Mesenchymal stem cell (in vitro differentiated cells and primary cell): ENCODE data around the gene PTPRH.

ENCODE experiments used
- DNase-seq: peaks from one replicate; pipeline ENCODE4 v3.0.0-alpha.2; 2013
- H2AFZ ChIP-seq: one replicate; pipeline ENCODE4 v1.6.1; 2013; ENCODE audit warnings: low read depth, mild to moderate bottlenecking, control low read depth, inconsistent platforms, low read length, moderate library complexity
- H2AK5ac ChIP-seq: 2 replicates; pipeline ENCODE4 v1.6.1; 2013; ENCODE audit warnings: low read length, moderate library complexity, mild to moderate bottlenecking, inconsistent platforms; ENCODE audit not compliant: severe bottlenecking
- H2BK120ac ChIP-seq: one replicate; pipeline ENCODE4 v1.6.1; 2013; ENCODE audit warnings: low read depth, mild to moderate bottlenecking, inconsistent platforms, low read length, moderate library complexity
- H2BK12ac ChIP-seq, 2 experiments: one replicate each; pipeline ENCODE4 v1.6.1; 2013; ENCODE audit warnings: inconsistent platforms in 2 of 2, low read length in 2 of 2, mild to moderate bottlenecking in 2 of 2, moderate library complexity in 2 of 2, control low read depth in 1 of 2
- H2BK15ac ChIP-seq: one replicate; pipeline ENCODE4 v1.6.1; 2013; ENCODE audit warnings: mild to moderate bottlenecking, low read depth, inconsistent platforms; ENCODE audit not compliant: poor library complexity, severe bottlenecking
- H2BK5ac ChIP-seq: 2 replicates; pipeline ENCODE4 v1.6.1; 2013; ENCODE audit warnings: low read depth, mild to moderate bottlenecking, low read length, control low read depth, inconsistent platforms; ENCODE audit not compliant: poor library complexity, severe bottlenecking
- H3K14ac ChIP-seq, 2 experiments: one replicate each; pipeline ENCODE4 v1.6.1; 2013; ENCODE audit warnings: inconsistent platforms in 2 of 2, low read length in 2 of 2, control low read depth in 1 of 2, mild to moderate bottlenecking in 1 of 2, moderate library complexity in 1 of 2
- H3K18ac ChIP-seq, 2 experiments: one replicate each; pipeline ENCODE4 v1.6.1; 2013; ENCODE audit warnings: inconsistent platforms in 2 of 2, low read length in 2 of 2, control low read depth in 1 of 2, low read depth in 1 of 2, mild to moderate bottlenecking in 1 of 2
- H3K23ac ChIP-seq, 2 experiments: one replicate each; pipeline ENCODE4 v1.6.1; 2013; ENCODE audit warnings: inconsistent platforms in 2 of 2, low read length in 2 of 2, mild to moderate bottlenecking in 2 of 2, moderate library complexity in 2 of 2, control low read depth in 1 of 2
- H3K27ac ChIP-seq: 2 replicates; pipeline ENCODE4 v1.5.1; 2013; ENCODE audit warnings: mild to moderate bottlenecking, moderate library complexity, low read length, control low read depth, inconsistent platforms; ENCODE audit not compliant: poor library complexity, severe bottlenecking
- H3K27me3 ChIP-seq, 2 experiments: 2 replicates each; pipeline versions ENCODE4 v1.6.1 to v1.7.0; 2013; ENCODE audit warnings: low read length in 2 of 2, mild to moderate bottlenecking in 2 of 2, moderate library complexity in 2 of 2, control low read depth in 1 of 2, inconsistent platforms in 1 of 2; ENCODE audit not compliant: control insufficient read depth in 1 of 2, insufficient read depth in 1 of 2
- H3K36me3 ChIP-seq, 2 experiments: 2 replicates each; pipeline versions ENCODE4 v1.6.1 to v1.7.0; 2013; ENCODE audit warnings: low read length in 2 of 2, control low read depth in 1 of 2, inconsistent platforms in 1 of 2, low read depth in 1 of 2, mild to moderate bottlenecking in 1 of 2; ENCODE audit not compliant: insufficient read depth in 2 of 2, control insufficient read depth in 1 of 2
- H3K4ac ChIP-seq, 2 experiments: one replicate each; pipeline ENCODE4 v1.6.1; 2013; ENCODE audit warnings: inconsistent platforms in 2 of 2, low read length in 2 of 2, mild to moderate bottlenecking in 2 of 2, moderate library complexity in 2 of 2, control low read depth in 1 of 2, low read depth in 1 of 2
- H3K4me1 ChIP-seq: 2 replicates; pipeline ENCODE4 v1.6.1; 2013; ENCODE audit warnings: low read depth, low read length, control low read depth; ENCODE audit not compliant: control insufficient read depth, insufficient read depth
- H3K4me2 ChIP-seq: 2 replicates; pipeline ENCODE4 v1.6.1; 2013; ENCODE audit warnings: low read length, mild to moderate bottlenecking, inconsistent platforms; ENCODE audit not compliant: poor library complexity, severe bottlenecking
- H3K4me3 ChIP-seq, 2 experiments: 2 replicates each; pipeline versions ENCODE4 v1.5.1 to v1.7.0; 2013; ENCODE audit warnings: low read length in 2 of 2, mild to moderate bottlenecking in 2 of 2, control low read depth in 1 of 2, low read depth in 1 of 2; ENCODE audit not compliant: insufficient read depth in 1 of 2
- H3K79me1 ChIP-seq: replicated peaks from 2 replicates; pipeline ENCODE4 v1.6.1; 2013; ENCODE audit warnings: mild to moderate bottlenecking, control low read depth, low read length, inconsistent platforms; ENCODE audit not compliant: poor library complexity, severe bottlenecking
- H3K9ac ChIP-seq: 2 replicates; pipeline ENCODE4 v1.7.0; 2013; ENCODE audit warnings: mild to moderate bottlenecking, low read length, moderate library complexity
- H3K9me3 ChIP-seq: 2 replicates; pipeline ENCODE4 v1.7.0; 2013; ENCODE audit warnings: mild to moderate bottlenecking, low read length; ENCODE audit not compliant: control insufficient read depth
- H4K8ac ChIP-seq: one replicate; pipeline ENCODE4 v1.6.1; 2013; ENCODE audit warnings: inconsistent platforms, mild to moderate bottlenecking, low read length, moderate library complexity
- H4K91ac ChIP-seq: one replicate; pipeline ENCODE4 v1.6.1; 2013; ENCODE audit warnings: mild to moderate bottlenecking, low read length, inconsistent platforms
- WGBS: methylation state at CpG from one replicate; pipeline ENCODE4 v1.1.7; 2013; ENCODE audit warnings: mixed read lengths; 5-methylcytosine and 5-hydroxymethylcytosine counted together

PTPRH gene

DNA sequence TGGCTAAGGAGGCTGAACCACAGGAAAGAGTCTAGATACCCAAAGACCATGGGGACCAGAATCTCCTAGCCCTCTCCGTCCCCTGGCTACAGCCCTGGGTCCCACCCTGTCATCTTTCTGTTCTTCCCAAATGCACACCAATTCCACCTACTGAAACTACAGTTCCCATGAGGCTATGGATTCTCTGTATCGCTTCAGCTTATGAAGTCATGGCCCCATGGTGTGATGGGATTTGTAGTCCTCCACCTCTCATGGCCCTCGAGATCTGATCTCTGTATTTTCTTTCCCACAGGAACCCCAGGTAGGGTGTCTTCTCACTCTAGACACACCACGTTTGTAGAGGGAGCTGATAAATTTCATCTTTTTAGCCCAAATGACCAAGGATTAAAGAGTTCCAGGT lies 11.8 kb downstream of the PTPRH start:
- Histone ChIP-seq H3K4me3 (no peak overlapping the region), H2BK15ac (no peak overlapping the region), H4K91ac (no peak overlapping the region), H3K9ac (no peak overlapping the region), H3K4ac (no peak overlapping the region), H3K27me3 (no peaks in the 10 kb centered on the region), H2BK12ac (no peak overlapping the region), H2AK5ac (no peak overlapping the region), H3K23ac (no peak overlapping the region), H2BK120ac (no peak overlapping the region), H3K18ac (no peak overlapping the region), H4K8ac (no peak overlapping the region), H3K36me3 (peaks cover 0 to 40% of the 10 kb centered on the region in 2 experiments), H3K14ac (no peak overlapping the region), H3K4me1 (no peaks in the 10 kb centered on the region), H3K9me3 (no peaks in the 10 kb centered on the region), H3K79me1 (no peaks in the 10 kb centered on the region), H2AFZ (no peak overlapping the region), H3K27ac (no peak overlapping the region), H3K4me2 (no peak overlapping the region), H2BK5ac (no peak overlapping the region)
- WGBS: 70% methylated on average over 4 of the region's 4 CpGs
- peak; percentile 15 for DNase-seq

DNA sequence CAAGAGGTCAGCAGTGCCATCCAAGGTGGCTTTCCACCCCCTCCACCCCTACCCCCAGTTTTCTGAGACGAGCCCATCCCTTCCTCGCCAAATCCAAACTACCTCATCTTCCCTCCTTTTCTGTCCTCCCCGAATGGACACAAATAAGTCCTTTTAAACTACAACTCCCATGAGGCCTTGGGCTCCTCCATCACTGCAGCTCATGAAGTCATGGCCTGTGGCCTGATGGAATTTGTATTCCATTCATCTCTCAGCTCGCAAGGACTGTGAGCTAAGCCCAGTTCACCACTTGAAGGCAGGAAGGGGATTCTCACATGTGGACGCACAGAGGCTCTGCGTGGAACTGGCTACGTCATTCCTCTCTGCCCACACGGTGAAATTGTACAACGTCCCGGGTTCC lies 12.5 kb downstream of the PTPRH start:
- Histone ChIP-seq H3K4me1 (no peaks in the 10 kb centered on the region), H2BK5ac (no peak overlapping the region), H3K36me3 (peaks cover 0 to 37% of the 10 kb centered on the region in 2 experiments), H3K14ac (no peak overlapping the region), H4K91ac (no peak overlapping the region), H2AFZ (no peak overlapping the region), H3K18ac (no peak overlapping the region), H2AK5ac (no peak overlapping the region), H2BK120ac (no peak overlapping the region), H4K8ac (no peak overlapping the region), H3K23ac (no peak overlapping the region), H3K9me3 (no peaks in the 10 kb centered on the region), H2BK12ac (no peak overlapping the region), H3K4me3 (no peak overlapping the region), H3K4me2 (no peak overlapping the region), H3K27me3 (no peaks in the 10 kb centered on the region), H3K27ac (no peak overlapping the region), H3K4ac (no peak overlapping the region), H3K79me1 (no peaks in the 10 kb centered on the region), H3K9ac (no peak overlapping the region), H2BK15ac (no peak overlapping the region)
- DNase-seq: no peak
- 94% methylated on average over 10 of the region's 10 CpGs for WGBS

DNA sequence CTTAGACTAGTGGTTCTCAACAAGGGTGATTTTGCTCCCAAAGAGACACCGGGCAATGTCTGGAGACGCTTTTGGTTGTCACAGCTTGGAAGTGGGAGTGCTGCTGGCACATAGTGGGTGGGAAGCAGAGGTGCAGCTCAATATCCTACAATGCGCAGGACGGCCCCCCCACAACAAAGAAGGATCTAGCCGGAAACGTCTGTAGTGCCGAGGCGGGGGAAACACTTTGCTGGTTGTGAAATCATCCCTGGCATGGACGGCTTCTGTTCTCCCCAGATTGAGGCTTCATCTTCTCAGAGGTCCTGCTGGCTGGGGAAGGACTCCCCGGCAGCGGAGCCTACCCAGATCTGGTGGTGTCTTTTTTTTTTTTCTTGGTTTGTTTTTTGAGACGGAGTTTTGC lies 15.8 kb downstream of the PTPRH start:
- H2BK5ac ChIP-seq: no peak overlapping the region
- no peak overlapping the region for H2BK12ac ChIP-seq
- peaks cover 0 to 7% of the 10 kb centered on the region in 2 experiments for H3K27me3 ChIP-seq
- H3K79me1 ChIP-seq: no peaks in the 10 kb centered on the region
- DNase-seq: no peak
- H3K4me3 ChIP-seq: no peak overlapping the region
- no peak overlapping the region for H2AK5ac ChIP-seq
- no peak overlapping the region for H4K8ac ChIP-seq
- no peak overlapping the region for H3K4ac ChIP-seq
- peaks cover 0 to 11% of the 10 kb centered on the region in 2 experiments for H3K36me3 ChIP-seq
- H3K14ac ChIP-seq: no peak overlapping the region
- H3K4me2 ChIP-seq: no peak overlapping the region
- H3K18ac ChIP-seq: no peak overlapping the region
- no peak overlapping the region for H3K23ac ChIP-seq
- WGBS: 91% methylated on average over 12 of the region's 12 CpGs
- no peak overlapping the region for H4K91ac ChIP-seq
- H3K4me1 ChIP-seq: peaks cover 6% of the 10 kb centered on the region
- no peak overlapping the region for H2AFZ ChIP-seq
- no peak overlapping the region for H2BK15ac ChIP-seq
- no peak overlapping the region for H2BK120ac ChIP-seq
- no peaks in the 10 kb centered on the region for H3K9me3 ChIP-seq
- no peak overlapping the region for H3K27ac ChIP-seq
- H3K9ac ChIP-seq: no peak overlapping the region

DNA sequence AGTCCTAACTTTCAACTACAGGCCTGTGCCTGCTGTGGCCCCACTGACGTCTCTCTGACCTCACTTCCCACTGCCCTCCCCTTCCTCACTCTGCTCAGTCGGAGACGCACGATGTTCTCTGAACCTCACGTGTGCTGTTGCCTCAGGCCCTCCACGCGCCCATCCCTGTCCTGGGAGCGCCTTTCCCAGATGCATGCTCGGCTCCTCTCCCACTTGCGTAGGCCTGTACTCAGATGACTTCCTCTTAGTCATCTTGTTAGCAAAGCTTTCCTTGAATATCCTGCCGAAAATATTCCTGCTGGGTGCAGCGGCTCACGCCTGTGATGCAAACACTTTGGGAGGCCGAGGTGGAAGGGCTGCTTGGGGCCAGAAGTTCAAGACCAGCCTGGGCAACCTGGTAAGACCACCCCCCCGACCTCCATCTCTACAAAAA lies 19.9 kb downstream of the PTPRH start:
- 58% methylated on average over 14 of the region's 15 CpGs for WGBS

More for the DNA sequence above, 19.9 kb downstream of the PTPRH start:
- Histone ChIP-seq H3K23ac (no peak overlapping the region), H2BK12ac (no peak overlapping the region), H4K8ac (peak overlapping the region; percentile 7), H3K79me1 (no peaks in the 10 kb centered on the region), H3K27me3 (peaks cover 0 to 19% of the 10 kb centered on the region in 2 experiments), H3K4ac (no peak overlapping the region), H3K4me2 (no peak overlapping the region), H2AFZ (peak overlapping the region; percentile 56), H3K27ac (no peak overlapping the region), H4K91ac (no peak overlapping the region), H2AK5ac (no peak overlapping the region), H3K4me1 (peaks cover 6% of the 10 kb centered on the region), H3K18ac (peak overlapping the region in 1 of 2 experiments; percentile 43), H3K36me3 (no peaks in the 10 kb centered on the region), H2BK5ac (no peak overlapping the region), H3K14ac (peak overlapping the region in 1 of 2 experiments; percentile 11), H3K4me3 (no peak overlapping the region), H2BK120ac (no peak overlapping the region), H3K9ac (peak overlapping the region; percentile 70), H3K9me3 (no peaks in the 10 kb centered on the region), H2BK15ac (no peak overlapping the region)
- peak; percentile 92 for DNase-seq
